ENCODE results near the gene ZNF777. TPM values are rescaled to one million over a fixed set of nuclear protein-coding genes. Genes with fewer than 3 reads are reported as not detected.
"Not testable (repeated sequence)": the region's sequence is repeated elsewhere in the genome, so short reads cannot be mapped to it uniquely, and the experiment has no call there.

ZNF777 gene
- total RNA-seq, 2 experiments from 2014 or later = 14.5 to 14.8 TPM

GRCh38 chr7:149448961-149449360 is 11.9 kb downstream of the ZNF777 start:
- peaks cover 74% of the 10 kb centered on the region for H3K36me3 ChIP-seq (ENCODE audit: insufficient read depth, low read length)
- Mint-ChIP-seq H3K27ac (no peak overlapping the region), H3K36me3 (ENCODE audit: low read depth) (peaks cover 86% of the 10 kb centered on the region), H3K27me3 (no peaks in the 10 kb centered on the region), H3K4me1 (ENCODE audit: low read depth) (no peaks in the 10 kb centered on the region), H3K9me3 (no peaks in the 10 kb centered on the region), H3K4me3 (no peak overlapping the region)
- H3K4me1 ChIP-seq (ENCODE audit: insufficient read depth, low read length) = no peaks in the 10 kb centered on the region
- TF ChIP-seq CTCF (IDR thresholded peaks at IDR 0.05) = no peak
- ATAC-seq (ENCODE audit: poor library complexity) (no peak), DNase-seq (no peak)
- no peak overlapping the region for H3K4me3 ChIP-seq (ENCODE audit: low read length)
- CTCF ChIA-PET = no interaction called here
- no peaks in the 10 kb centered on the region for H3K27me3 ChIP-seq (ENCODE audit: control insufficient read depth in 1 of 2, insufficient read depth in 2 of 2, low read length in 2 of 2)
- H3K27ac ChIP-seq (ENCODE audit: low read depth in 1 of 2, low read length in 2 of 2) = no peak overlapping the region
- POLR2A ChIA-PET = no interaction called here
- no peaks in the 10 kb centered on the region for H3K9me3 ChIP-seq (ENCODE audit: control insufficient read depth in 1 of 2, insufficient read depth in 1 of 2, low read length in 2 of 2)
- intact Hi-C loops (cut with DNase I, micrococcal nuclease) = no loop called here

DNA sequence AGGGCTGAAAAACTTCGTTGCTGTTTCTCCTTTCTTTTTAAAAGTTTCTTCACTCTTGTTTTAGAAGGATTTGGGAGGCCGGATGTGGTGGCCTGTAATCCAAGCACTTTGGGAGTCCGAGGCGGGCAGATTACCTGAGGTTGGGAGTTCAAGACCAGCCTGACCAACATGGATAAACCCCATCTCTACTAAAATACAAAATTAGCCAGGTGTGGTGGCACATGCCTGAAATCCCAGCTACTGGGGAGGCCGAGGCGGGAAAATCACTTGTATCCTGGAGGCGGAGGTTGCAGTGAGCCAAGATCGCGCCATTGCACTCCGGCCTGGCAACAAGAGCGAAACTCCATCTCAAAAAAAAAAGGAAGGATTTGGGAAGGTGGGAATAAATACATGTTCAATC is 14.8 kb downstream of the ZNF777 start:
- H3K27ac Mint-ChIP-seq; H3K9me3 Mint-ChIP-seq; H3K4me3 ChIP-seq (ENCODE audit: low read length); H3K4me1 ChIP-seq (ENCODE audit: insufficient read depth, low read length); intact Hi-C loops (cut with DNase I, micrococcal nuclease); CTCF ChIA-PET; ATAC-seq (ENCODE audit: poor library complexity); H3K27me3 Mint-ChIP-seq; H3K4me1 Mint-ChIP-seq (ENCODE audit: low read depth); H3K4me3 Mint-ChIP-seq; H3K27ac ChIP-seq (ENCODE audit: low read depth in 1 of 2, low read length in 2 of 2); DNase-seq; H3K27me3 ChIP-seq (ENCODE audit: control insufficient read depth in 1 of 2, insufficient read depth in 2 of 2, low read length in 2 of 2); H3K9me3 ChIP-seq (ENCODE audit: control insufficient read depth in 1 of 2, insufficient read depth in 1 of 2, low read length in 2 of 2): not testable (repeated sequence)
- H3K36me3 ChIP-seq (ENCODE audit: insufficient read depth, low read length) = peaks cover 67% of the 10 kb centered on the region
- H3K36me3 Mint-ChIP-seq (ENCODE audit: low read depth) = peaks cover 67% of the 10 kb centered on the region
- POLR2A ChIA-PET = interaction anchor here (1.5 kb wide), 1 partner anchor 12 kb away, joined by 4 read pairs; no protein-coding TSS in a partner anchor

- no peaks in the 10 kb centered on the region for H3K9me3 ChIP-seq (ENCODE audit: control insufficient read depth in 1 of 2, insufficient read depth in 1 of 2, low read length in 2 of 2)
- H3K27me3 ChIP-seq (ENCODE audit: control insufficient read depth in 1 of 2, insufficient read depth in 2 of 2, low read length in 2 of 2) = no peaks in the 10 kb centered on the region
- no peak overlapping the region for H3K27ac ChIP-seq (ENCODE audit: low read depth in 1 of 2, low read length in 2 of 2)
- ATAC-seq (ENCODE audit: poor library complexity) (no peak), DNase-seq (no peak)
- H3K27ac Mint-ChIP-seq = no peak overlapping the region
- H3K27me3 Mint-ChIP-seq = no peaks in the 10 kb centered on the region
- H3K9me3 Mint-ChIP-seq = no peaks in the 10 kb centered on the region
- H3K4me1 Mint-ChIP-seq (ENCODE audit: low read depth) = peaks cover 14% of the 10 kb centered on the region
- CTCF ChIA-PET = no interaction called here
- H3K4me1 ChIP-seq (ENCODE audit: insufficient read depth, low read length) = peaks cover 4% of the 10 kb centered on the region
- POLR2A ChIA-PET = no interaction called here
- peaks cover 49% of the 10 kb centered on the region for H3K36me3 ChIP-seq (ENCODE audit: insufficient read depth, low read length)
- H3K4me3 ChIP-seq (ENCODE audit: low read length) = no peak overlapping the region
- intact Hi-C loops (cut with DNase I, micrococcal nuclease) = no loop called here
- H3K4me3 Mint-ChIP-seq = no peak overlapping the region
- H3K36me3 Mint-ChIP-seq (ENCODE audit: low read depth) = peaks cover 59% of the 10 kb centered on the region
- TF ChIP-seq CTCF (IDR thresholded peaks at IDR 0.05) = no peak
These were observed 16.6 kb downstream of the ZNF777 start for GRCh38 chr7:149444287-149444686.

DNA sequence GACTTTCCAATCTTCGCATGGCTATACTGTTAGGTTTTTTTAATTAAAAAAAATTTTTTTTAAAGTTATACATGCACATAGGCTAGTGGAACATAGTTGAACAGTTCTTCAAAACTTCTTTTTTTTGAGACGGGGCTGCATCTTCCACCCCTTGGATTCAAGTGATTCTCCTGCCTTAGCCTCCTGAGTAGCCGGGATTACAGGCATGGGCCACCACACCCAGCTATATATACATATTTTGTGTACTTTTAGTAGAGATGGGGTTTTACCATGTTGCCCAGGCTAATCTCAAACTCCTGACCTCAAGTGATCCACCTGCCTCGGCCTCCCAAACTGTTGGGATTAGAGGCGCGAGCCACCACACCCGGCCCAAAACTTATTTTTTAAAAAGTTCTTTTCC is 17.3 kb downstream of the ZNF777 start:
- Mint-ChIP-seq H3K27me3 (no peaks in the 10 kb centered on the region), H3K27ac (no peak overlapping the region), H3K4me1 (ENCODE audit: low read depth) (peaks cover 15% of the 10 kb centered on the region), H3K9me3 (no peaks in the 10 kb centered on the region), H3K4me3 (no peak overlapping the region), H3K36me3 (ENCODE audit: low read depth) (peaks cover 57% of the 10 kb centered on the region)
- DNase-seq (no peak), ATAC-seq (ENCODE audit: poor library complexity) (no peak)
- Histone ChIP-seq H3K9me3 (ENCODE audit: control insufficient read depth in 1 of 2, insufficient read depth in 1 of 2, low read length in 2 of 2) (no peaks in the 10 kb centered on the region), H3K4me1 (ENCODE audit: insufficient read depth, low read length) (peaks cover 4% of the 10 kb centered on the region), H3K36me3 (ENCODE audit: insufficient read depth, low read length) (peaks cover 42% of the 10 kb centered on the region), H3K27me3 (ENCODE audit: control insufficient read depth in 1 of 2, insufficient read depth in 2 of 2, low read length in 2 of 2) (no peaks in the 10 kb centered on the region), H3K27ac (ENCODE audit: low read depth in 1 of 2, low read length in 2 of 2) (no peak overlapping the region), H3K4me3 (ENCODE audit: low read length) (no peak overlapping the region)
- ChIA-PET CTCF (interaction anchor here (0.7 kb wide), 1 partner anchor 9 kb away, joined by 3 read pairs; no protein-coding TSS in a partner anchor), POLR2A (no interaction called here)
- no peak for TF ChIP-seq CTCF (IDR thresholded peaks at IDR 0.05)
- intact Hi-C loops (cut with DNase I, micrococcal nuclease) = no loop called here

All from CD4-positive, alpha-beta T cell (primary cell).